Ureter (tissue), 1 donor: ENCODE measurements around the gene TIAM2. TPM values are rescaled to one million over a fixed set of nuclear protein-coding genes. Genes with fewer than 3 reads are reported as not detected.
"Not testable (repeated sequence)": the region's sequence is repeated elsewhere in the genome, so short reads cannot be mapped to it uniquely, and the experiment has no call there.

Source experiments
- DNase-seq: peaks from one replicate; pipeline ENCODE4 v3.0.0-alpha.2; 2020; ENCODE audit warnings: low spot score
- total RNA-seq: library from RNA; stranded (reverse); gene quantifications from one replicate; pipeline ENCODE4 v1.2.4, GENCODE V29; 2023
- donor health status: DM: yes; HTN: yes; CAD: no.

TIAM2 gene
- total RNA-seq, 1 donor from 2014 or later: 12.8 TPM

- no peak for DNase-seq
These were observed 266.2 kb downstream of the TIAM2 start for GRCh38 chr6:155261111-155261900.

DNA sequence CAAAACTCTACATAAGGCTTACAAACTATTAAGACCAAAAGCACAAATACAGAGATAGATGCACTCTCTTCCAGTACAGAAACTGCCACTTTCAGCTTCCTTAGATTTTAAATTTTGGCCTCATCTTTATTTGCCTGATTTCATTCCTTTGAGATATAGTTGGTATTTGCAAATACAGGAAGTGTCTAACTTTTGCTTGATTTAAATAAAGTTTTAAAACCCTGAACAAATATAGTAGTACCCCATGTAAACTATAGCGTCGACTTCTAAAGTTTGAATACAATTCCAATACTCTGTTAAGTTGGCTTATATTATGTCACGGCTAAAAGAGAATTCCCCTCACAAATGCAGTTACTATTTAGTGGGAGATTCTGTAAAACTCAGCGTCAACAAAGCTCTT is 267.5 kb downstream of the TIAM2 start:
- DNase-seq: no peak

DNA sequence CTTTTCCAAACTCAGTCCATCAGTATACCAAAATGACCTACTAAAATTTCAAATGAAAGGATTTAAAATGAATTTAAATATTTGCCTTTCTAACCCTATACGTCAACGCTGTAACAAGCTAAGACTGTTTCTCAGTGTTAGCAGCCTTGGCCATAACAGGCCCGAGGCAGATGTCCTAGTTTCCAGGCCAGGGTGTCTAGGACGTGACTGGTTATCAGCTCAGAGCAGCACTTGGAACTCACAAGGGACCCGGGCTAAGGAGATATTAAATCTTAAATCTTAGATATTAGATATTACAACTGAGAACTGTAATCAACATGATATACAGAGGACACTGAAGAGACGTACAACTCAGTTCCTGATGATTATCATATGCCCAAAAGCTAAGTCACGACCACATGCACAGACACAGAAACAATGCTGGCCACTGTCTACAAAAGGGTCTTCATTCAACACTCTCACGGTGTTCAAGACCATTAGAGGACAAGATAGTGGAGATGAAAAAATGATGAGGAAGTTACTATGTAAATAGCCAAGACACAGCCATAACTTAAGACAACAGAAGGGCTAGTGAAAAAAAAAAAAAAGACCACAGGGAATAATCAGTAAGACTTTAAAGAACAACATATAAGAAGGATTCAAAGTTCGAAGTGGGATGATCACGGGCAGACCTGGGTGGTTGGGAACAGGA is 268.4 kb downstream of the TIAM2 start, which contains the start of gene CLDN20:
TSS of gene CLDN20 (plus strand) at position 641 of the 691 bp plus-strand sequence. CDS start 11,707 bp downstream, outside the sequence.
- DNase-seq: no peak

DNA sequence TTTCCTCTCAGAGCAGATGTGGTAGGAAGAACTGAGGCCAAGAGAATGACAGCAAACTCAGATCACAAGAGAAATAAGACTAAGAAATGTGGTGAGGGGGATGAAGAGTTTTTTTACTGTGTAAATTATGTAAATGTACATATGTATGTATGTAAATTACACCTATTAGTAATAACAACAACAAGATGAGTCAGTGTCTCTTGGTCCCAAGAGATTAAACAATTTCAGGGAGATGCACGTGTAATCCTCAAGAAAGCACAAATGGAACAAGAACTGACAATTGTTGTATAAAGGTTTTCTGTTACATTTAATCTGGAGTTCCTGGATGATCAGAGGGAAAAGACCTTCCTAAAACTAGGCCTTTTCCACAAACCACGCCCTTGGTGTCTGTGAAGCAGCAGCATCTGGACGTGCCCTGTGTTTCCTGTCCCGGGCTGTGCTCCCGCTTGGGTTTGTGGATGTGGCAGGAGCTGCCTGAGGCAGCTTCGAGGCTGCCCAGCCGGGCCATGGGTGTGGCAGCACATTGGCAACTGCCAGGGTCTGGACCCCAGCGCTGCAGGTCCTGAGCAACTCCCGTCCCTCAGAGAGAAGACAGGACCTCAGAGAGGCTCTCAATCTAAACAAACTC is 269.7 kb downstream of the TIAM2 start:
- no peak for DNase-seq

- DNase-seq: no peak
These were observed 270.9 kb downstream of the TIAM2 start for GRCh38 chr6:155265843-155266535.

DNA sequence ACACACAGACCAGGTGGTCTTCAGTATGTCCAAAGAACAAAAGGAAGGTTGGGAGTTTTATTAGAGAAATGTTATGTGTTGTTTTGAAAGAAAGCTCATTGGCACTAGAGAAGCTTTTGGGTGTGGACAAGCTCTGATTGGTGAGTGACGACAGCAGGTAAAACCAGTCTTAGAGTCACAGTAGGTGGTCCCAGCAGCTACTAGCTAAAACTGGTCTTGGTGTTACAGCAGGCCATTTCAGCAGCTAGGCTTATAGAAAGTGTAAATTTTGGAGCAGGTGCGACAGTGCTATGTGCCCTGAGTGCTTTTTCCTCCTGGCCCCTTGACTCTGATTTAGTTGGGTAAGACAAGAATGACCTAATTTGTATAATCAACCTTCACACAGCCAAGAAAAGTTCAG is 272.3 kb downstream of the TIAM2 start:
- DNase-seq: no peak

DNA sequence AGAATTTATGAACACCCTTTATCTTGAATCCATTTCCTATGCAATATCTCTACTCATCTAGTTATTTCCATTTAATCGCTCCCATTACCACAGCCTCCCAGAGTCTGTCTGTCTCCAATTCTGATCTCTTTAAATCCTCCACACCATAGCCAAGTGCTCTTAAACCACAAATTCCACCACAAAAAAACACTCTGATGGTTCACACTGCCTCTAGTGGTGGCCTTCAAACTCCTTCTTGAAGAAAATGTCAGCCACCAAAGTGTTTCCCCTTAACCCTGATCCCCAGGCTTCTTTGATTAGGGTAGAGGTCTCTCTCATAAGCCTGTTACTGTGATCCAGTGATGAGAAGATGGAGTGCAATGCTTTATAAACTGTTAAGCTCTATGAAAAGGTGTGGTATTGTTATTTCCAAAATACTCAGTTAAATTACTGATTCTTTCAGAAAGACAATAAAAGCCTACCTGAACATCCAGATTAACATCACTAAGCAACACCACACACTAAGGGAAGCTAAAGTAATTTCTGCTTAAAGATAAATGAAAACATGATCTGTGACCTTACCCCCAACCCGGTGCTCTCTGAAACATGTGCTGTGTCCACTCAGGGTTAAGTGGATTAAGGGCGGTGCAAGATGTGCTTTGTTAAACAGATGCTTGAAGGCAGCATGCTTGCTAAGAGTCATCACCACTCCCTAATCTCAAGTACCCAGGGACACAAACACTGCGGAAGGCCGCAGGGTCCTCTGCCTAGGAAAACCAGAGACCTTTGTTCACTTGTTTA is 273.2 kb downstream of the TIAM2 start:
- DNase-seq: not testable (repeated sequence)

DNA sequence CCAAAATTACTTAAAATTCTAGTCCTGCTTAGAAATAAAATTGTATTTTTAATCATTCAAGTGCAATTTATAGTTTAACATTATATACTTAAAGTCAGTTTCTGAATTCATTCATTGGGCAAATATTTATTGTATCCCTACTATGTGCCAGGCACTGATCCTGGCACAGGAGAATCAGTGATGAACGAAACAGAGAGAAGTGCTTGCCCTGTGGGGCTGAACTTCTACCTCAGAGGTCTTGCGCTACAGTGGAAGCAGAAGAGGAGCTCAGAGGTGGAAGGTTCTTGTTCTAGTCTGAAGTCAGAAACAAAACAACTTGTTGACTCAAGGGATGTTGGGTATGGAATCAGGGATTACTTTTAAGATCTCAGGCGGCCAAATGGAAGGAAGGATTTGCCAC is 274.6 kb downstream of the TIAM2 start:
- no peak for DNase-seq

DNA sequence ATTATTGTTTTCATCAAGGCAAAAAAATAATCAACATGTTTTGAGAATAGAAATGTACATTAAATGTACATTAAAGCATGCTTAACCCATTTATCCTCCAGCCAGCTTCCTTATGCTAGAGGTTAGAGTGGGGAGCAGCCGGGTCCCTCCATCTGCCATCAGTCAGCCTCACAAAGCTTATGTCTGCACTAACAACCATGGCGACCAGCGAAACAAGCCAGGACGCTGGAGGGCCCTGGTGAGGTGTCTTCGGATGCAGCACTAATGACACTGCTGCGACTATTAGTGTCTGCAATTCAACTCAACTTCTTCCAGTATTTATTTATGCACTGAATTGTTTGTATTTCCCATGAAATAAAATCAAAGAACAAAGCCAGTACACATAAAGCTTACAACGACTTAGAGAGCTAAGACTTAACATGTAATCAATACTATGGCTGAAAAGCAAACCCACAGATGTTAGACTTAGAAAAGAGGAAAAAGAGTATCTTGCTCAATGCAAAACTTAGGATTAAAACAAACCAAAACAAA is 275.5 kb downstream of the TIAM2 start:
- DNase-seq: no peak

- no peak for DNase-seq
These were observed 276.0 kb downstream of the TIAM2 start for GRCh38 chr6:155271145-155271544.

DNA sequence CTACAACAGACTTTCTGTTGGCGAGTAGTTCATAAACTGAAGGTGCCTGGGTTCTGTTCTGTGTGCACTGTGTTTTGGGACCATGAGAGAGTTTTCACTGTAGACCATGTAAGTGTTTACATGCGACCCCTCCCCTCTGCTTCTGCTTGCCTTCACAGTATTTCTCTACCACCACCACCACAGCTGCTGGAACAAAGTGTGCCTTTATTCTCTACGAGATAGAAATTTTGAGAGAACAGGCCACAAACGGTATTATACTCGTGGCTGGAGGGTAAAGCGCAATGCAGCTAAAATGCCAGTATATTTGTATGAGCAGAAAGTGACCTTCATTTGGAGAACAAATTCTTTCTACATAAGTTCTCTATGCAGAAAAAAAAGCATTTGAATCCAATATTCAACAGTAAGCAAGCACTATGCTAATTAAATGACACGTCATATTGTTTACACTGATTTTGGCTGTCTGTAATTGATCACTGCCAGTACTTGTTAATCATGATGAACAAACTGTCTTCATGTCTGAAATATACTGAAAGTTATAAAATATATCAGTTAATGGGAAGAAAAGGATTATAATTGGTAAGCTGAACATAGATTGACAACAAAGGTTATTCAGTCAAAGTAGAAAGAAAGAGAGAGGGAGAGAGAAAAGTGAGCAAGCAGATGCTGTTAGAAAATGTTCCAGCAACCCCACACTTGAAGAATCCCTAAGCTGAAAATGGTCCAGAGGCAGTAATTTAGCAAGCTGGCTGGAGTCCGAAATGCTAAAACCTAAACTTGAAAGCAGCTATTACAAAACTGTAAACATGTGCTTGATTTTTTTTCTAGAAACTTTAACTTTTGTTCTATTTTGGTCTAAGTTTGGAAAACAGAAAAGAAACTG is 277.5 kb downstream of the TIAM2 start:
- DNase-seq: no peak

DNA sequence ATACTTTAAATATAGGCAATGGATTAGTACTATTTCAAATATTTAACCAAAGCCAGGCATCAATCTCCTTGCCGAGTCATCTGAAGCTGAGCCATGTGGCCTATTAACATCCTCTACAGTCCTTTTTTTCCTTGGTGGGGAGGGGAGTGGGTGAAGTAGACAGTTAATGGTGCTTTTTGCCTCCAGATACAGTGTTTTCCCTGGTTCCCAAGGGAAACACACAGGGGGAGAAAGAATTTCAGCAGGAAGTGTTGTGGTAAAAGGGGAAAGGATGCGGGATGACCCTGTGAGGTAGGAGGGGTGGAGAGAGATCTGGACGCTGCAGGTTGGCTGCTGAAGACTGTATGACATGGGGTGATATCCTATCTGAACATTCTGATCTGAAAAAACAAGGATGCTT is 278.3 kb downstream of the TIAM2 start:
- no peak for DNase-seq

DNA sequence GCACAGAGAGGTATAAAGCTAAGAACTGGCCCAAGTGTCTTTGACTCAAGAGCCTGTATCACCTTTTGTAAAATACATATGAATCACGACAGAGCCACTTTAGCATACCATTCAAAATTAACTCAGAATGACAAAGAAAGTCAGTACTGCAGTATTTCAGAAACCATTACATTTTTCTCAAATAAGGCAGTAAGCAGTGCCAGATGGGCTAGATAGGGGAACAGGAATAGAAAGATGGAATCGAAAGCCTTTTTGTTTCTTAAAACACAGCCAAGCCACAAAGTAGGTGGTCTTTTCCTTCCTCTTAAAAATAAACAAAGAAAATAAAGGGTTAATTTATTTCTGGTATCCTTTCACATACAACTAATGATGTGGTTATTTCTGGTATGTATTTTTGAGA is 279.0 kb downstream of the TIAM2 start:
- DNase-seq: no peak

GRCh38 chr6:155274533-155274932 is 279.4 kb downstream of the TIAM2 start:
- DNase-seq: no peak

DNA sequence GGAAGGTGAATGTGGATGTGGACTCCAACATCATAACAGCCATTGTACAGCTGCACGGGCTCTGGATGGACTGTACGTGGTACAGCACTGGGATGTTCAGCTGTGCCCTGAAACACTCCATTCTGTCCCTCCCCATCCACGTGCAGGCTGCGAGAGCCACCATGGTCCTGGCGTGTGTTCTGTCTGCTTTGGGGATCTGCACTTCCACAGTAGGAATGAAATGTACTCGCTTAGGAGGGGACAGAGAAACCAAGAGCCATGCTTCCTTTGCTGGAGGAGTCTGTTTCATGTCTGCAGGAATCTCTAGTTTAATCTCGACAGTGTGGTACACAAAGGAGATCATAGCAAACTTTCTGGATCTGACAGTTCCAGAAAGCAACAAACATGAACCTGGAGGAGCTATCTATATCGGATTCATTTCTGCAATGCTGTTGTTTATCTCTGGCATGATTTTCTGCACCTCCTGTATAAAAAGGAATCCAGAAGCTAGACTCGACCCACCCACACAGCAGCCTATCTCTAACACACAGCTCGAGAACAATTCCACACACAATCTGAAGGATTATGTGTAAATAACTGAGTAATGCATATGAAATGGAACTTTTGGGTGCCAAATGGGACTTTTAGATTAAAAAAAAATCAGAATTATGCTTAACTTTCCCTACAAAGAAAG is 280.8 kb downstream of the TIAM2 start:
- no peak for DNase-seq

DNA sequence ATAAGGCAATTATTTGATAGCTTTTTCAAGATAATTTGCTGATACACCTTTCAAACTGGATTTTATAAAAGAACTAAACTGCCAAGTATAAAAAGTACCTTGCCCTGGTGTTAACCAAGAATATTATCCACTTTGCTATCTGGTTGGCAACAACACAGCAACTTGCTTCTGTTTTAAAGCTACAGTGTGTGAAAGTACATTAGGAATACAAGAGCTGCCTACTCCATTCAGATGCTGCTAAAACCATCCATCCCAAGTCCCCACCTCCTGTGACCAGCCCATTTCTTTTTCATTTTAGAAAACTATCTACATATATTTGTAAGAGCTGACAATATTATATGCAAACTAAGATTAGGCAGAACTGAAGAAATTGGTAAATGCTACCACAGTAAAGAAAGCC is 281.5 kb downstream of the TIAM2 start:
- DNase-seq: no peak

DNA sequence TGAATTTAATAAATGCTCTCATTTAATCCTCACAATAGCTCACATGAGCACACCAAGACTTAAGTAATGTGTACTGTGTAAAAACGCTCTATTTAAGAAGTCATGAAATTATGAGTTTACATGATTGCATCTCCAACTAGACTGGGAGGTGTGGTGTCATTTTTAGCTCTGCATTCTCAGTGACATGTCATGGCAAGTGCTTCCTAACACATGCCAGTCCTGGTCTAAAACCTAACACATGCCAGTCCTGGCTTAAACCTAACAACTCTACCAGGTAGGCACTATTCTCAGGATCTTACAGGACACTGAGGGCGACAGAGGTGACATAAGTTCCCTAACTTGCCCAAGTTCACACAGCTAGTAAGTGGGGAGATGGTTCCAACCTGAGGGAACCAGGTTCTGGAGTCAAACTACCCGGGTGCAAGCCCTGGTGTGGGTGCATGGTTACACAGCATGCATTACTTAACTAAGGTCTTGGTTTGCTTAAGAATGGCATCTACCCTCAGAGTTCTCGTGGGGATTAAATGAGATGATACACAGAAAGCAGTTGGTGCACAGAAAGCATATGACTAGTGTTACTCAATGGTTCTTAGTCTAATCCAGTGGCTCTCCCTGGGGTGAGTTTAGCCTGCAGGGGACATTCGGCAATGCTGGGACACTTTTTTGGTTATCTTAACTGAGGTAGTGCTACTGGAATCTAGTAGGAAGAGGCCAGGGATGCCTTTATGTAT is 283.4 kb downstream of the TIAM2 start:
- no peak for DNase-seq

DNA sequence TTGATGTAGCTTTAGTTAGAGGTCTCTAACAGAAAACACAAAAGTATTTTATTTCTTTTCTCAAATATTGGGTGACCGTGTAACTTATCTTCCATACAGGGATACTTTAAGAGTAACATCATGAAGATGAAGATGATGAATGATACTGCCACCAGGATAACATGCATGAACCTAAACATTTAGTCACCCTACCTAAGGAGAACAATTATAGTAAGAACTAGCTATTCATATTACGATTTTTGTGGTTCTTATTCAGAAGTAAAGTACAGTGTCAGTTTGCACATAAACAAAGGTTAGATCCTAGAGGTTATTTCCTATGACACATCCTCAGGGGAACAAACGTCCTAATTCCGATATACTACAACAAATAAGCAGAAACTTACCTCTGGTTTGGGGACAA is 289.7 kb downstream of the TIAM2 start:
- DNase-seq: no peak

GRCh38 chr6:155287762-155288161 is 292.6 kb downstream of the TIAM2 start:
- no peak for DNase-seq
